ENCODE results near the gene RGL4.

RGL4 gene

GRCh38 chr22:23700706-23701105 is 9.9 kb downstream of the RGL4 start:
- no peak overlapping the region for H3K4me3 ChIP-seq (ENCODE audit: low read depth, low read length)
- no peak for TF ChIP-seq CTCF (IDR thresholded peaks at IDR 0.05; ENCODE audit: low read depth, low read length)
- in situ Hi-C loops (cut with HindIII; ENCODE audit: low sequenced_read_pairs), result no loop called here
- DNase-seq (ENCODE audit: low read depth, low spot score), result peak; percentile 56

- H3K4me3 ChIP-seq (ENCODE audit: low read depth, low read length), result no peak overlapping the region
- TF ChIP-seq CTCF (IDR thresholded peaks at IDR 0.05; ENCODE audit: low read depth, low read length), result no peak
- no peak for DNase-seq (ENCODE audit: low read depth, low spot score)
- in situ Hi-C loops (cut with HindIII; ENCODE audit: low sequenced_read_pairs), result no loop called here
Observed at GRCh38 chr22:23704062-23704461, 13.2 kb downstream of the RGL4 start.

- no peak for TF ChIP-seq CTCF (IDR thresholded peaks at IDR 0.05; ENCODE audit: low read depth, low read length)
- no peak overlapping the region for H3K4me3 ChIP-seq (ENCODE audit: low read depth, low read length)
- in situ Hi-C loops (cut with HindIII; ENCODE audit: low sequenced_read_pairs), result no loop called here
- no peak for DNase-seq (ENCODE audit: low read depth, low spot score)
Observed at GRCh38 chr22:23704829-23705228, 14.0 kb downstream of the RGL4 start.

- no peak for TF ChIP-seq CTCF (IDR thresholded peaks at IDR 0.05; ENCODE audit: low read depth, low read length)
- in situ Hi-C loops (cut with HindIII; ENCODE audit: low sequenced_read_pairs), result no loop called here
- DNase-seq (ENCODE audit: low read depth, low spot score), result no peak
Observed at GRCh38 chr22:23705358-23705757, 14.5 kb downstream of the RGL4 start.

GRCh38 chr22:23708270-23708669 is 17.5 kb downstream of the RGL4 start:
- in situ Hi-C loops (cut with HindIII; ENCODE audit: low sequenced_read_pairs), result no loop called here
- no peak overlapping the region for H3K4me3 ChIP-seq (ENCODE audit: low read depth, low read length)
- no peak for TF ChIP-seq CTCF (IDR thresholded peaks at IDR 0.05; ENCODE audit: low read depth, low read length)
- DNase-seq (ENCODE audit: low read depth, low spot score), result no peak

More at GRCh38 chr22:23705358-23705757, 14.5 kb downstream of the RGL4 start:
- H3K4me3 ChIP-seq (ENCODE audit: low read depth, low read length), result no peak overlapping the region

GRCh38 chr22:23709107-23709506 is 18.3 kb downstream of the RGL4 start:
- H3K4me3 ChIP-seq (ENCODE audit: low read depth, low read length), result no peak overlapping the region
- DNase-seq (ENCODE audit: low read depth, low spot score), result peak; percentile 10
- TF ChIP-seq CTCF (IDR thresholded peaks at IDR 0.05; ENCODE audit: low read depth, low read length), result no peak
- in situ Hi-C loops (cut with HindIII; ENCODE audit: low sequenced_read_pairs), result no loop called here

GRCh38 chr22:23712256-23712655 is 21.4 kb downstream of the RGL4 start:
- in situ Hi-C loops (cut with HindIII; ENCODE audit: low sequenced_read_pairs), result no loop called here
- DNase-seq (ENCODE audit: low read depth, low spot score), result no peak

More at GRCh38 chr22:23712256-23712655, 21.4 kb downstream of the RGL4 start:
- H3K4me3 ChIP-seq (ENCODE audit: low read depth, low read length), result no peak overlapping the region
- TF ChIP-seq CTCF (IDR thresholded peaks at IDR 0.05; ENCODE audit: low read depth, low read length), result no peak
